Measurements from ENCODE around the gene PDP2. TPM values are rescaled to one million over a fixed set of nuclear protein-coding genes. Genes with fewer than 3 reads are reported as not detected.

Gene PDP2
- polyA plus RNA-seq, 1 donor from 2014 or later = 4.2 TPM

DNA sequence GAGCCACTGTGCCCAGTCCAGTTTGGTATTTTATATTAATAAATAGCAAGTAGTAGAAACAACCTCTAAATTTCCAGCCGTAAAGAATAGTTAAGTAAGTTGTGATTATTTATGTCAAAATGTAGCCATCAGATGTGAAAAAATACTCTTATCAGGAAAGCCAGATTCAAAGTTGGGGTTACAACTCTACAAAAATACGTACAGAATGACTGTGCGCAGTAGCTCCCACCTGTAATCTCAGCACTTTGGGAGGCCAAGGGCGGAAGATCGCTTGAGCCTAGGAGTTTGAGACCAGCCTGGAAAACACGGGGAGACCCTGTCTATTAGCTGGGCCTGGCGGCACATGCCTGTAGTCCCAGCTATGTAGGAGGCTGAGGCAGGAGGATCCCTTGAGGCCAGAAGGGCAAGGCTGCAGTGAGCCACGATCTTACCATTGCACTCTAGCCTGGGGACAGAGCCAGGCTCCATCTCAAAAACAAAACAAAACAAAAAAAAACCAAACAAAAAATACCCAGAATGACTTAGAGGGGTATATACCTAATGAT is 1.7 kb downstream of the PDP2 start:
- no peaks in the 10 kb centered on the region for H3F3A ChIP-seq (ENCODE audit: insufficient read depth, low read length, poor library complexity, severe bottlenecking)
- no peak overlapping the region for H3K27ac ChIP-seq (ENCODE audit: low read length)
- no peak overlapping the region for H3K4me3 ChIP-seq (ENCODE audit: low read length)
- no peaks in the 10 kb centered on the region for H3K9me3 ChIP-seq (ENCODE audit: low read length)
- no peaks in the 10 kb centered on the region for H3K27me3 ChIP-seq (ENCODE audit: insufficient read depth, low read depth, low read length)
- H3K36me3 ChIP-seq (ENCODE audit: insufficient read depth, low read length) = no peaks in the 10 kb centered on the region
- H4K20me1 ChIP-seq (ENCODE audit: insufficient read depth) = no peaks in the 10 kb centered on the region
- no peak overlapping the region for H2AFZ ChIP-seq (ENCODE audit: low read depth, low read length)
- H3K9ac ChIP-seq (ENCODE audit: low read length) = no peak overlapping the region
- H3K4me2 ChIP-seq (ENCODE audit: low read length) = no peak overlapping the region
- TF ChIP-seq REST (IDR thresholded peaks at IDR 0.05; ENCODE audit: borderline replicate concordance) = no peak
- TF ChIP-seq TAF1 (IDR thresholded peaks at IDR 0.05; ENCODE audit: low read depth) = no peak
- no peak for TF ChIP-seq MXI1 (conservative IDR thresholded peaks at IDR 0.05; ENCODE audit: poor library complexity, severe bottlenecking)
- TF ChIP-seq RAD21 (conservative IDR thresholded peaks at IDR 0.05) = no peak
- TF ChIP-seq CTCF (IDR thresholded peaks at IDR 0.05; ENCODE audit: poor library complexity, severe bottlenecking) = no peak
- TF ChIP-seq EZH2 (IDR thresholded peaks at IDR 0.05; ENCODE audit: borderline replicate concordance, insufficient read depth, low read length, poor library complexity, severe bottlenecking) = no peak
- no peak for TF ChIP-seq EP300 (conservative IDR thresholded peaks at IDR 0.05; ENCODE audit: poor library complexity, severe bottlenecking)
- TF ChIP-seq POLR2AphosphoS5 (IDR thresholded peaks at IDR 0.05) = no peak
- no peak for TF ChIP-seq SMC3 (conservative IDR thresholded peaks at IDR 0.05; ENCODE audit: poor library complexity)
- no peaks in the 10 kb centered on the region for H3K9me2 ChIP-seq (ENCODE audit: insufficient read depth, low read length)
- H3K79me2 ChIP-seq (replicated peaks; ENCODE audit: insufficient read depth, low read length) = no peaks in the 10 kb centered on the region

GRCh38 chr16:66882702-66883101 is 2.4 kb downstream of the PDP2 start:
- TF ChIP-seq RAD21 (conservative IDR thresholded peaks at IDR 0.05) (no peak), SMC3 (conservative IDR thresholded peaks at IDR 0.05; ENCODE audit: poor library complexity) (no peak), MXI1 (conservative IDR thresholded peaks at IDR 0.05; ENCODE audit: poor library complexity, severe bottlenecking) (no peak), POLR2AphosphoS5 (IDR thresholded peaks at IDR 0.05) (no peak), EP300 (conservative IDR thresholded peaks at IDR 0.05; ENCODE audit: poor library complexity, severe bottlenecking) (no peak), TAF1 (IDR thresholded peaks at IDR 0.05; ENCODE audit: low read depth) (no peak), CTCF (IDR thresholded peaks at IDR 0.05; ENCODE audit: poor library complexity, severe bottlenecking) (no peak), REST (IDR thresholded peaks at IDR 0.05; ENCODE audit: borderline replicate concordance) (no peak), EZH2 (IDR thresholded peaks at IDR 0.05; ENCODE audit: borderline replicate concordance, insufficient read depth, low read length, poor library complexity, severe bottlenecking) (no peak)
- Histone ChIP-seq H3K27me3 (ENCODE audit: insufficient read depth, low read depth, low read length) (no peaks in the 10 kb centered on the region), H3K79me2 (replicated peaks; ENCODE audit: insufficient read depth, low read length) (no peaks in the 10 kb centered on the region), H3F3A (ENCODE audit: insufficient read depth, low read length, poor library complexity, severe bottlenecking) (no peaks in the 10 kb centered on the region), H3K27ac (ENCODE audit: low read length) (no peak overlapping the region), H3K9me2 (ENCODE audit: insufficient read depth, low read length) (no peaks in the 10 kb centered on the region), H3K4me2 (ENCODE audit: low read length) (no peak overlapping the region), H3K4me3 (ENCODE audit: low read length) (no peak overlapping the region), H2AFZ (ENCODE audit: low read depth, low read length) (no peak overlapping the region), H4K20me1 (ENCODE audit: insufficient read depth) (no peaks in the 10 kb centered on the region), H3K36me3 (ENCODE audit: insufficient read depth, low read length) (no peaks in the 10 kb centered on the region), H3K9me3 (ENCODE audit: low read length) (no peaks in the 10 kb centered on the region), H3K9ac (ENCODE audit: low read length) (no peak overlapping the region)
